Neural cell (in vitro differentiated cells): Measurements from ENCODE around the gene TBX15. TPM values are rescaled to one million over a fixed set of nuclear protein-coding genes. Genes with fewer than 3 reads are reported as not detected.

Source experiments
- H2AFZ ChIP-seq: fragments of 200-600, 300-800 bp; sonication (generic), shearing (Covaris generic); 2 replicates; pipeline ENCODE4 v1.6.0; 2014; ENCODE audit warnings: low read depth, mild to moderate bottlenecking, antibody characterized with exemption, low read length, moderate library complexity
- H3F3A ChIP-seq: fragments of 200-600 bp; shearing (Covaris generic); 2 replicates; pipeline ENCODE4 v1.6.1; 2016; ENCODE audit warnings: mild to moderate bottlenecking, moderate library complexity, mixed read lengths, antibody characterized with exemption, low read length; ENCODE audit not compliant: insufficient read depth, poor library complexity, severe bottlenecking
- H3K27ac ChIP-seq: fragments of 200-600, 300-800 bp; sonication (generic), shearing (Covaris generic); 2 replicates; pipeline ENCODE4 v1.5.1; 2014; ENCODE audit warnings: mild to moderate bottlenecking, low read length, moderate library complexity
- H3K27me3 ChIP-seq: fragments of 300-800, 200-600 bp; sonication (generic), shearing (Covaris generic); 2 replicates; pipeline ENCODE4 v1.6.0; 2014; ENCODE audit warnings: mild to moderate bottlenecking, low read depth, low read length, moderate library complexity; ENCODE audit not compliant: insufficient read depth
- H3K36me3 ChIP-seq: fragments of 300-800, 200-600 bp; sonication (generic), shearing (Covaris generic); 2 replicates; pipeline ENCODE4 v1.5.1; 2014; ENCODE audit warnings: mild to moderate bottlenecking, antibody characterized with exemption, low read length, moderate library complexity; ENCODE audit not compliant: insufficient read depth
- H3K4me2 ChIP-seq: fragments of 300-800, 200-600 bp; sonication (generic), shearing (Covaris generic); 2 replicates; pipeline ENCODE4 v1.6.0; 2014; ENCODE audit warnings: mild to moderate bottlenecking, low read length
- H3K4me3 ChIP-seq: fragments of 300-800, 200-600 bp; sonication (generic), shearing (Covaris generic); 2 replicates; pipeline ENCODE4 v1.5.1; 2014; ENCODE audit warnings: mild to moderate bottlenecking, low read length, moderate library complexity
- H3K79me2 ChIP-seq: fragments of 200-600 bp; shearing (Covaris generic); replicated peaks from 2 replicates; pipeline ENCODE4 v1.6.0; 2014; ENCODE audit warnings: mild to moderate bottlenecking, low read length, moderate library complexity; ENCODE audit not compliant: insufficient read depth
- H3K9ac ChIP-seq: fragments of 300-800, 200-600 bp; sonication (generic), shearing (Covaris generic); 2 replicates; pipeline ENCODE4 v1.6.1; 2016; ENCODE audit warnings: mild to moderate bottlenecking, low read length, mixed read lengths
- H3K9me2 ChIP-seq: fragments of 200-600 bp; shearing (Covaris generic); 2 replicates; pipeline ENCODE4 v1.6.1; 2016; ENCODE audit warnings: mild to moderate bottlenecking, low read length, mixed read lengths; ENCODE audit not compliant: insufficient read depth
- H3K9me3 ChIP-seq: fragments of 200-600, 300-800 bp; sonication (generic), shearing (Covaris generic); 2 replicates; pipeline ENCODE4 v1.6.1; 2016; ENCODE audit warnings: mild to moderate bottlenecking, mixed run types, low read length, moderate library complexity, mixed read lengths
- H4K20me1 ChIP-seq: fragments of 200-600 bp; shearing (Covaris generic); 2 replicates; pipeline ENCODE4 v1.6.1; 2016; ENCODE audit warnings: mild to moderate bottlenecking, mixed run types; ENCODE audit not compliant: insufficient read depth
- EP300 ChIP-seq: fragments of 450-650 bp; conservative IDR thresholded peaks from 2 replicates; pipeline ENCODE4 v1.6.1; 2014; ENCODE audit warnings: antibody characterized with exemption, mild to moderate bottlenecking, moderate library complexity; ENCODE audit not compliant: poor library complexity, severe bottlenecking
- EZH2 ChIP-seq: fragments of 200-600, 300-800 bp; shearing (Covaris generic), sonication (generic); IDR thresholded peaks from 2 replicates; pipeline ENCODE4 v1.6.1; 2014; ENCODE audit warnings: antibody characterized with exemption, low read length, borderline replicate concordance, mild to moderate bottlenecking; ENCODE audit not compliant: insufficient read depth, poor library complexity, severe bottlenecking
- MXI1 ChIP-seq: fragments of 450-650 bp; conservative IDR thresholded peaks from 2 replicates; pipeline ENCODE4 v1.6.1; 2014; ENCODE audit warnings: antibody characterized with exemption, mild to moderate bottlenecking; ENCODE audit not compliant: poor library complexity, severe bottlenecking
- POLR2AphosphoS5 ChIP-seq: IDR thresholded peaks from 2 replicates; pipeline ENCODE4 v1.6.1; 2012
- RAD21 ChIP-seq: fragments of 450-650 bp; conservative IDR thresholded peaks from 2 replicates; pipeline ENCODE4 v1.6.1; 2014; ENCODE audit warnings: antibody characterized with exemption, mild to moderate bottlenecking, moderate library complexity
- SMC3 ChIP-seq: fragments of 450-650 bp; conservative IDR thresholded peaks from 2 replicates; pipeline ENCODE4 v1.6.1; 2014; ENCODE audit warnings: antibody characterized with exemption, mild to moderate bottlenecking, moderate library complexity; ENCODE audit not compliant: poor library complexity
- TAF1 ChIP-seq: IDR thresholded peaks from 2 replicates; pipeline ENCODE4 v1.6.1; 2012; ENCODE audit warnings: low read depth
- polyA plus RNA-seq: library from polyadenylated mRNA; depleted of rRNA; stranded (reverse); fragments of >200 nt; gene quantifications from 2 replicates; pipeline ENCODE4 v1.2.3, GENCODE V29; 2014
- TF ChIP-seq, protein P1 (sequence below): fragments of 450-650 bp; IDR thresholded peaks from 2 replicates; pipeline ENCODE4 v1.5.1; 2014; ENCODE audit warnings: antibody characterized with exemption, mild to moderate bottlenecking, moderate library complexity; ENCODE audit not compliant: poor library complexity, severe bottlenecking
- TF ChIP-seq, protein P2 (sequence below): IDR thresholded peaks from 2 replicates; pipeline ENCODE4 v1.6.1; 2012; ENCODE audit warnings: borderline replicate concordance

The TBX15 gene
- polyA plus RNA-seq, 1 donor from 2014 or later, result 0.10 TPM

DNA sequence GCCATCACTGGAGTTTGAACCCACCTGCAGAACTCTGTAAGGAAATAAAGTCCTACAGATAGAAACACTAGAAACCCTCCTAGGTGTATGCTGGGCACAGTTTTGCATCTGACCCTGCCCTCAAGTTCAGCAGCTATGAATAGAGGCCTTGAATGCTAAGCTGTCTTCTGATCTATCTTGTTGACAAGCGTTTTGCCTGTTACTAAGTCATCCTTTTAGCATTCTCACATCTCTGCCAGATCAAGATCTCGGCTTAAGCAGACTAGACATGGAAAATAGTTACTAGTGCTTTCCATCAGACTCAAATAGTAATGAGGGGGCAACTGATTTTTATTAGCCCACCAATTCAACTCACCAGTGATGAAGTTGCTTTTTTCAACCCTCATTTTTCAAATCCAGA is 10.5 kb downstream of the TBX15 start:
- Histone ChIP-seq H2AFZ (no peak overlapping the region), H3K27ac (no peak overlapping the region), H3K27me3 (peaks cover 81% of the 10 kb centered on the region), H3K9me2 (no peaks in the 10 kb centered on the region), H3K79me2 (no peaks in the 10 kb centered on the region), H3F3A (no peaks in the 10 kb centered on the region), H3K4me2 (no peak overlapping the region), H3K9ac (no peak overlapping the region), H3K9me3 (no peaks in the 10 kb centered on the region), H3K36me3 (no peaks in the 10 kb centered on the region), H3K4me3 (no peak overlapping the region), H4K20me1 (no peaks in the 10 kb centered on the region)
- TF ChIP-seq TAF1, result no peak
- TF ChIP-seq, protein P1, sequence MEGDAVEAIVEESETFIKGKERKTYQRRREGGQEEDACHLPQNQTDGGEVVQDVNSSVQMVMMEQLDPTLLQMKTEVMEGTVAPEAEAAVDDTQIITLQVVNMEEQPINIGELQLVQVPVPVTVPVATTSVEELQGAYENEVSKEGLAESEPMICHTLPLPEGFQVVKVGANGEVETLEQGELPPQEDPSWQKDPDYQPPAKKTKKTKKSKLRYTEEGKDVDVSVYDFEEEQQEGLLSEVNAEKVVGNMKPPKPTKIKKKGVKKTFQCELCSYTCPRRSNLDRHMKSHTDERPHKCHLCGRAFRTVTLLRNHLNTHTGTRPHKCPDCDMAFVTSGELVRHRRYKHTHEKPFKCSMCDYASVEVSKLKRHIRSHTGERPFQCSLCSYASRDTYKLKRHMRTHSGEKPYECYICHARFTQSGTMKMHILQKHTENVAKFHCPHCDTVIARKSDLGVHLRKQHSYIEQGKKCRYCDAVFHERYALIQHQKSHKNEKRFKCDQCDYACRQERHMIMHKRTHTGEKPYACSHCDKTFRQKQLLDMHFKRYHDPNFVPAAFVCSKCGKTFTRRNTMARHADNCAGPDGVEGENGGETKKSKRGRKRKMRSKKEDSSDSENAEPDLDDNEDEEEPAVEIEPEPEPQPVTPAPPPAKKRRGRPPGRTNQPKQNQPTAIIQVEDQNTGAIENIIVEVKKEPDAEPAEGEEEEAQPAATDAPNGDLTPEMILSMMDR, result no peak
- no peak for TF ChIP-seq SMC3
- no peak for TF ChIP-seq POLR2AphosphoS5
- no peak for TF ChIP-seq MXI1
- TF ChIP-seq, protein P2, sequence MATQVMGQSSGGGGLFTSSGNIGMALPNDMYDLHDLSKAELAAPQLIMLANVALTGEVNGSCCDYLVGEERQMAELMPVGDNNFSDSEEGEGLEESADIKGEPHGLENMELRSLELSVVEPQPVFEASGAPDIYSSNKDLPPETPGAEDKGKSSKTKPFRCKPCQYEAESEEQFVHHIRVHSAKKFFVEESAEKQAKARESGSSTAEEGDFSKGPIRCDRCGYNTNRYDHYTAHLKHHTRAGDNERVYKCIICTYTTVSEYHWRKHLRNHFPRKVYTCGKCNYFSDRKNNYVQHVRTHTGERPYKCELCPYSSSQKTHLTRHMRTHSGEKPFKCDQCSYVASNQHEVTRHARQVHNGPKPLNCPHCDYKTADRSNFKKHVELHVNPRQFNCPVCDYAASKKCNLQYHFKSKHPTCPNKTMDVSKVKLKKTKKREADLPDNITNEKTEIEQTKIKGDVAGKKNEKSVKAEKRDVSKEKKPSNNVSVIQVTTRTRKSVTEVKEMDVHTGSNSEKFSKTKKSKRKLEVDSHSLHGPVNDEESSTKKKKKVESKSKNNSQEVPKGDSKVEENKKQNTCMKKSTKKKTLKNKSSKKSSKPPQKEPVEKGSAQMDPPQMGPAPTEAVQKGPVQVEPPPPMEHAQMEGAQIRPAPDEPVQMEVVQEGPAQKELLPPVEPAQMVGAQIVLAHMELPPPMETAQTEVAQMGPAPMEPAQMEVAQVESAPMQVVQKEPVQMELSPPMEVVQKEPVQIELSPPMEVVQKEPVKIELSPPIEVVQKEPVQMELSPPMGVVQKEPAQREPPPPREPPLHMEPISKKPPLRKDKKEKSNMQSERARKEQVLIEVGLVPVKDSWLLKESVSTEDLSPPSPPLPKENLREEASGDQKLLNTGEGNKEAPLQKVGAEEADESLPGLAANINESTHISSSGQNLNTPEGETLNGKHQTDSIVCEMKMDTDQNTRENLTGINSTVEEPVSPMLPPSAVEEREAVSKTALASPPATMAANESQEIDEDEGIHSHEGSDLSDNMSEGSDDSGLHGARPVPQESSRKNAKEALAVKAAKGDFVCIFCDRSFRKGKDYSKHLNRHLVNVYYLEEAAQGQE, result no peak
- no peak for TF ChIP-seq RAD21
- no peak for TF ChIP-seq EP300
- no peak for TF ChIP-seq EZH2

DNA sequence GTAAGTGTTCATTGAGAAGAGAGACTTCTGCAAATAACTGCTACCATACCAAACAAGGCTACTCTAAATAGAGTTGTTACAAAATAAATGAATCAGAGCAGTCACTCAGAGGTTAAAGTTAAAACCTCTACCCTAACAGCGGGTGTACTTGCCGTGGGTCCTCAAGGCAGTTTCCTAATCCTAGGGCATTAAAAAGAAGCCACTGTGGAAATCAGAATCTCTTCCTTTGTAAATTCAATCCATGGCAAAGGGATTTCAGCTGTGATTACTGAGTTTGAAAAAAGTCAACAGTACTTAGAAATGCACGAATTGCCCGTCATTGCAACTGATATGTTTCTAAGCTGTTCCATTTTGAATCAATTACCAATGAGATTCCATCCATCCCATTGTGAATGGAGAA is 13.5 kb downstream of the TBX15 start:
- Histone ChIP-seq H3F3A (no peaks in the 10 kb centered on the region), H3K9ac (no peak overlapping the region), H3K27ac (no peak overlapping the region), H3K9me2 (no peaks in the 10 kb centered on the region), H3K79me2 (no peaks in the 10 kb centered on the region), H2AFZ (no peak overlapping the region), H3K36me3 (no peaks in the 10 kb centered on the region), H3K4me2 (no peak overlapping the region), H3K9me3 (no peaks in the 10 kb centered on the region), H3K4me3 (no peak overlapping the region), H4K20me1 (no peaks in the 10 kb centered on the region), H3K27me3 (peaks cover 52% of the 10 kb centered on the region)
- TF ChIP-seq MXI1 (no peak), EP300 (no peak), POLR2AphosphoS5 (no peak), EZH2 (no peak), RAD21 (no peak), SMC3 (no peak), TAF1 (no peak)
- TF ChIP-seq, protein P2, result no peak
- TF ChIP-seq, protein P1, result no peak
